ENCODE data around the gene FOXM1. TPM values are rescaled to one million over a fixed set of nuclear protein-coding genes. Genes with fewer than 3 reads are reported as not detected.
A peak's percentile ranks its signal among the peaks of the same experiment; 100 is the strongest.

FOXM1 gene
- total RNA-seq: 10 to 100 TPM in 2 of 4 donors, 1 to 10 TPM in 2; 6.4 to 31.4 (median 11.2) TPM

- H3K4me1 ChIP-seq: peaks cover 0 to 16% (median 5%) of the 10 kb centered on the region in 4 donors
- no peaks in the 10 kb centered on the region for H3K36me3 ChIP-seq
- no peaks in the 10 kb centered on the region for H3K9me3 ChIP-seq
- no peaks in the 10 kb centered on the region for H3K27me3 ChIP-seq
- H3K4me3 ChIP-seq: peak within 1 kb of the TSS; percentile 95 to 99 (median 96)
- TF ChIP-seq POLR2A (IDR thresholded peaks at IDR 0.05): peak; percentile 60 to 78
- TF ChIP-seq CTCF (IDR thresholded peaks at IDR 0.05): peak in 3 of 6 experiments; percentile 15 to 33 (median 15)
- peak within 1 kb of the TSS; percentile 96 to 99 (median 96) for H3K27ac ChIP-seq
- peak; percentile 88 to 96 (median 95) for DNase-seq
These were observed at the start of gene FOXM1, which contains the start of gene RHNO1 for GRCh38 chr12:2877047-2877952. Gene FOXM1, minus strand, starts transcription at chr12:2877174. Its CDS starts 2,696 bp downstream, at chr12:2874478. Gene RHNO1, plus strand, starts transcription at chr12:2877223. Its CDS starts 8,144 bp downstream, at chr12:2885367.

GRCh38 chr12:2925322-2925995, 48.5 kb upstream of the FOXM1 start:
- DNase-seq: peak in 1 of 3 donors; percentile 21
- Histone ChIP-seq H3K27me3 (no peaks in the 10 kb centered on the region), H3K36me3 (peaks cover 0 to 56% (median 0%) of the 10 kb centered on the region in 3 donors), H3K4me1 (no peaks in the 10 kb centered on the region), H3K9me3 (no peaks in the 10 kb centered on the region), H3K4me3 (no peak overlapping the region), H3K27ac (no peak overlapping the region)
- TF ChIP-seq CTCF (IDR thresholded peaks at IDR 0.05) (no peak), POLR2A (IDR thresholded peaks at IDR 0.05) (no peak)

GRCh38 chr12:2924019-2924418, 47.0 kb upstream of the FOXM1 start:
- DNase-seq: no peak
- Histone ChIP-seq H3K4me1 (no peaks in the 10 kb centered on the region), H3K27me3 (no peaks in the 10 kb centered on the region), H3K27ac (no peak overlapping the region), H3K9me3 (no peaks in the 10 kb centered on the region), H3K36me3 (peaks cover 0 to 53% (median 0%) of the 10 kb centered on the region in 3 donors), H3K4me3 (no peak overlapping the region)
- TF ChIP-seq CTCF (IDR thresholded peaks at IDR 0.05) (no peak), POLR2A (IDR thresholded peaks at IDR 0.05) (no peak)

- Histone ChIP-seq H3K9me3 (no peaks in the 10 kb centered on the region), H3K4me3 (no peak overlapping the region), H3K27ac (no peak overlapping the region), H3K4me1 (no peaks in the 10 kb centered on the region), H3K36me3 (peaks cover 0 to 53% (median 0%) of the 10 kb centered on the region in 3 donors), H3K27me3 (no peaks in the 10 kb centered on the region)
- TF ChIP-seq POLR2A (IDR thresholded peaks at IDR 0.05): no peak
- DNase-seq: no peak
These were observed 46.1 kb upstream of the FOXM1 start for GRCh38 chr12:2923057-2923456.

- H3K36me3 ChIP-seq: peaks cover 0 to 53% (median 0%) of the 10 kb centered on the region in 3 donors
- H3K4me1 ChIP-seq: no peaks in the 10 kb centered on the region
- H3K9me3 ChIP-seq: no peaks in the 10 kb centered on the region
- DNase-seq: no peak
- no peak overlapping the region for H3K4me3 ChIP-seq
- H3K27ac ChIP-seq: no peak overlapping the region
- TF ChIP-seq CTCF (IDR thresholded peaks at IDR 0.05): no peak
- TF ChIP-seq POLR2A (IDR thresholded peaks at IDR 0.05): no peak
- no peaks in the 10 kb centered on the region for H3K27me3 ChIP-seq
These were observed 45.4 kb upstream of the FOXM1 start for GRCh38 chr12:2922329-2922728.
